Psoas muscle (tissue), 8 donors: ENCODE data around the gene CDC42SE2. TPM values are rescaled to one million over a fixed set of nuclear protein-coding genes. Genes with fewer than 3 reads are reported as not detected.

ENCODE experiments used
- ATAC-seq, 4 donors: fragments of 200-7000 bp; cut with Tn5 transposase; one replicate each; pipeline ENCODE4 v1.9.1; 2020; ENCODE audit warnings: moderate library complexity in 3 of 4, mild to moderate bottlenecking in 2 of 4
- DNase-seq, 2 donors: peaks; one replicate each; pipeline ENCODE4 v3.0.0-alpha.2; 2020
- H3K27ac ChIP-seq: fragments of 200-600 bp; one replicate; pipeline ENCODE4 v1.8.0; 2022
- H3K27me3 ChIP-seq, 3 donors: fragments of 200-600 bp in 1 of 3; one replicate each; pipeline versions ENCODE4 v1.6.1 to v1.8.0; 2013 to 2022; ENCODE audit warnings: low read length in 2 of 3, mild to moderate bottlenecking in 2 of 3, moderate library complexity in 1 of 3; ENCODE audit not compliant: insufficient read depth in 3 of 3
- H3K36me3 ChIP-seq, 2 donors: fragments of 200-600 bp in 1 of 2; one replicate each; pipeline versions ENCODE4 v1.6.1 to v1.8.0; 2013 to 2022; ENCODE audit warnings: low read depth in 1 of 2, mild to moderate bottlenecking in 1 of 2, moderate library complexity in 1 of 2; ENCODE audit not compliant: insufficient read depth in 1 of 2
- H3K4me1 ChIP-seq: fragments of 200-600 bp; one replicate; pipeline ENCODE4 v1.8.0; 2022
- H3K4me3 ChIP-seq: fragments of 200-600 bp; one replicate; pipeline ENCODE4 v1.8.0; 2022; ENCODE audit warnings: mild to moderate bottlenecking
- H3K9me3 ChIP-seq: fragments of 200-600 bp; one replicate; pipeline ENCODE4 v1.8.0; 2022
- CTCF ChIP-seq: fragments of 200-600 bp; IDR thresholded peaks from one replicate; pipeline ENCODE4 v1.8.0; 2022; ENCODE audit warnings: antibody characterized with exemption
- WGBS, 3 donors: extraction: QIAGEN DNeasy Blood & Tissue Kit; methylation state at CpG; one replicate each; pipeline versions ENCODE4 v1.1.6 to v1.1.7; 2013; 5-methylcytosine and 5-hydroxymethylcytosine counted together
- intact Hi-C, 2 donors: fragments of 100-400 bp; cut with DNase I; formaldehyde crosslinking; loops; one replicate each; pipeline versions ENCODE4 v1.11.0 to v1.14.2; 2022
- polyA plus RNA-seq, 3 donors: library from polyadenylated mRNA; stranded (reverse); fragments of 200-250 nt; gene quantifications; one replicate each; pipeline ENCODE4 v1.2.3, GENCODE V29; 2013
- total RNA-seq, 4 donors: library from RNA; stranded (reverse); fragmentation: NEBNext Ultra II Directional in 2 of 4; extraction: Animal tissue kit (Norgen Biotek cat#: 25700) in 2 of 4; gene quantifications; one replicate each; pipeline versions ENCODE4 v1.2.1 to v1.2.4, GENCODE V29; 2021 to 2023
- donor health status: healthy with polysubstance abuse.
- donor health status: DM: no; HTN: no; CAD: no; lungs with moderate emphysema.
- donor health status: Bipolar disorder and iron deficiency.
- donor health status: healthy.
- donor health status: DM: yes; HTN: yes; CAD: no.
- donor health status: DM: no; HTN: no; CAD: no.
- donor health status: DM: no; HTN: no; CAD: no.
- donor health status: DM: yes; HTN: yes; CAD: no.

CDC42SE2 gene
- total and polyA plus RNA-seq, 7 donors: 8.5 to 39.2 (median 10.5) TPM

- Histone ChIP-seq H3K4me1 (peaks cover 20% of the 10 kb centered on the region), H3K9me3 (no peaks in the 10 kb centered on the region), H3K27me3 (no peaks in the 10 kb centered on the region), H3K4me3 (no peak overlapping the region), H3K36me3 (no peaks in the 10 kb centered on the region), H3K27ac (no peak overlapping the region)
- ATAC-seq (no peak), DNase-seq (no peak)
- WGBS, 3 donors: 95 to 96% (median 96%) methylated on average over 2 of the region's 2 CpGs
- intact Hi-C loops: no loop called here
- TF ChIP-seq CTCF: no peak
These were observed 8.9 kb downstream of the CDC42SE2 start for GRCh38 chr5:131272724-131273123.

GRCh38 chr5:131274326-131275063 lies 10.6 kb downstream of the CDC42SE2 start:
- intact Hi-C loops: no loop called here
- DNase-seq: no peak
- TF ChIP-seq CTCF: no peak
- Histone ChIP-seq H3K9me3 (no peaks in the 10 kb centered on the region), H3K27me3 (no peaks in the 10 kb centered on the region), H3K4me1 (peaks cover 18% of the 10 kb centered on the region), H3K4me3 (no peak overlapping the region), H3K27ac (no peak overlapping the region), H3K36me3 (no peaks in the 10 kb centered on the region)
- 80 to 88% (median 82%) methylated on average over 6 of the region's 6 CpGs for WGBS, 3 donors
- no peak for ATAC-seq

GRCh38 chr5:131276072-131276471 lies 12.2 kb downstream of the CDC42SE2 start:
- no peaks in the 10 kb centered on the region for H3K36me3 ChIP-seq
- ATAC-seq (no peak), DNase-seq (no peak)
- TF ChIP-seq CTCF: no peak
- peaks cover 14% of the 10 kb centered on the region for H3K4me1 ChIP-seq
- H3K27ac ChIP-seq: no peak overlapping the region
- no peak overlapping the region for H3K4me3 ChIP-seq
- intact Hi-C loops: no loop called here
- 93 to 96% (median 95%) methylated on average over 6 of the region's 6 CpGs for WGBS, 3 donors
- H3K9me3 ChIP-seq: no peaks in the 10 kb centered on the region
- H3K27me3 ChIP-seq: no peaks in the 10 kb centered on the region

GRCh38 chr5:131277447-131277846 lies 13.6 kb downstream of the CDC42SE2 start:
- no peaks in the 10 kb centered on the region for H3K9me3 ChIP-seq
- TF ChIP-seq CTCF: no peak
- H3K27ac ChIP-seq: no peak overlapping the region
- H3K36me3 ChIP-seq: no peaks in the 10 kb centered on the region
- DNase-seq: no peak
- intact Hi-C loops: no loop called here
- peaks cover 10% of the 10 kb centered on the region for H3K4me1 ChIP-seq
- no peak overlapping the region for H3K4me3 ChIP-seq
- H3K27me3 ChIP-seq: no peaks in the 10 kb centered on the region
- ATAC-seq: no peak
